ENCODE results near the gene GARIN3.

The GARIN3 gene

GRCh38 chr5:157166214-157167213 is at the start of gene GARIN3:
TSS of gene GARIN3 (minus strand) at chr5:157166264. CDS start at chr5:157166168, 96 bp downstream.
- DNase-seq (ENCODE audit: low read depth): no peak

- no peak for DNase-seq (ENCODE audit: low read depth)
These were observed 49.6 kb upstream of the GARIN3 start for GRCh38 chr5:157215514-157216167.

GRCh38 chr5:157214861-157215513 is 48.9 kb upstream of the GARIN3 start:
- DNase-seq (ENCODE audit: low read depth): no peak

- no peak for DNase-seq (ENCODE audit: low read depth)
These were observed 48.4 kb upstream of the GARIN3 start for GRCh38 chr5:157214415-157214814.

GRCh38 chr5:157213527-157214243 is 47.6 kb upstream of the GARIN3 start:
- no peak for DNase-seq (ENCODE audit: low read depth)

- no peak for DNase-seq (ENCODE audit: low read depth)
These were observed 46.2 kb upstream of the GARIN3 start for GRCh38 chr5:157212307-157212706.

- peak; percentile 53 for DNase-seq (ENCODE audit: low read depth)
These were observed 44.6 kb upstream of the GARIN3 start for GRCh38 chr5:157210652-157211051.

- no peak for DNase-seq (ENCODE audit: low read depth)
These were observed 39.6 kb upstream of the GARIN3 start for GRCh38 chr5:157205708-157206107.

- no peak for DNase-seq (ENCODE audit: low read depth)
These were observed 38.7 kb upstream of the GARIN3 start for GRCh38 chr5:157204765-157205164.

GRCh38 chr5:157203417-157203816 is 37.4 kb upstream of the GARIN3 start:
- no peak for DNase-seq (ENCODE audit: low read depth)

GRCh38 chr5:157201857-157202256 is 35.8 kb upstream of the GARIN3 start:
- DNase-seq (ENCODE audit: low read depth): no peak

GRCh38 chr5:157198277-157198986 is 32.4 kb upstream of the GARIN3 start:
- no peak for DNase-seq (ENCODE audit: low read depth)

GRCh38 chr5:157197086-157197485 is 31.0 kb upstream of the GARIN3 start:
- DNase-seq (ENCODE audit: low read depth): no peak

GRCh38 chr5:157196045-157196444 is 30.0 kb upstream of the GARIN3 start:
- DNase-seq (ENCODE audit: low read depth): no peak

GRCh38 chr5:157193699-157194424 is 27.8 kb upstream of the GARIN3 start:
- DNase-seq (ENCODE audit: low read depth): no peak

- no peak for DNase-seq (ENCODE audit: low read depth)
These were observed 23.2 kb upstream of the GARIN3 start for GRCh38 chr5:157189223-157189622.

- no peak for DNase-seq (ENCODE audit: low read depth)
These were observed 22.2 kb upstream of the GARIN3 start for GRCh38 chr5:157188270-157188669.

- no peak for DNase-seq (ENCODE audit: low read depth)
These were observed 21.1 kb upstream of the GARIN3 start for GRCh38 chr5:157187046-157187754.

GRCh38 chr5:157186309-157187045 is 20.4 kb upstream of the GARIN3 start:
- DNase-seq (ENCODE audit: low read depth): no peak

All from amniotic epithelial cell (primary cell).